ENCODE measurements around the gene CENPX. TPM values are rescaled to one million over a fixed set of nuclear protein-coding genes. Genes with fewer than 3 reads are reported as not detected.
A peak's percentile ranks its signal among the peaks of the same experiment; 100 is the strongest.

Gene CENPX
- total and polyA plus RNA-seq, 2 of the 13 experiments (the other 11 are each of a cell fraction or from before 2014, with no cell fraction given): 92.7 to 170 TPM

DNA sequence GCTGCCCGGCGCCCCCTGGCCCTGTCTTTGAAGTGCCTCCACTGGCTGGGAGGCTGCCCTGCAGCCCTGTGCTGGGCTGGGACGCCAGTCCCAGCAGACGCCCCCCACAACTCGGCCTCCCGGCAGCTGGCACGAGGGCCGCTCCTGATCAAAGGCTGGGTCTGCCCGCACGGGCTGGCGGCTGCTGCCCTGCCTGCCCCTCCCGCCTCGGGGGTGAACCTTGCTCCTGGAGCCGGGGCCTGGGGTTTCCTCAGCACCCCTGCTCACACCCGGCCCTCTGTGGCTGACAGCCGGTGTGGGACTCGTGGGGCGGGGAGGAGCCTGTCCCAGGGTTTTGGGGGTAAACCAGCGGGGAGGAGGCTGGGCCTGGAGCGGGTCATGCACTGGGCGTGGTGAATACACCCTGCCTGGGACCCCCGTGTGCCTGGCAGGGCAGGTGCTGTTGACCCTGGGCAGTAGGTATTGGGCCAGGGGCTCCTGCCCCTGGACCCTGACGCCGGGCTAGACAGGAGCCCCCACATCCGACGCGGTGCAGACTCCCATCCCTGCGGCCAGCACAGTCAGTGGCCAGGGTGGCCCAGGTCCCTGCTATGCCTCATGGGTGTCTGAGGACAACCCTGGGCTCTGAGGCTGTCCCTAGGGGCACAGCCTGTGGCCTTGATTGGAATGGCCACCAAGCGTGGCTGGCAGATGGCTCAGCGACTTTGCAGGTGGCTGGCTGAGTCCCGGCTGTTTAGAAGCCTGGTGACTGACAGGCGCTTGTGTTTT is 21.7 kb downstream of the CENPX start (continued):
- TF ChIP-seq ZNF513 (CRISPR knock-in tag; conservative IDR thresholded peaks at IDR 0.05) (peak; percentile 32; the same call in 1 of the 2 replicates), TGIF2 (CRISPR knock-in tag; IDR thresholded peaks at IDR 0.05) (peak; percentile 96), ZNF329 (CRISPR knock-in tag; IDR thresholded peaks at IDR 0.05; ENCODE audit: low read depth) (peak; percentile 8; the same call in 1 of the 2 replicates), RAD51 (IDR thresholded peaks at IDR 0.05; ENCODE audit: borderline replicate concordance) (no peak), ZC3H13 (CRISPR knock-in tag; IDR thresholded peaks at IDR 0.05) (peak; percentile 81), RFXANK (CRISPR knock-in tag; IDR thresholded peaks at IDR 0.05) (no peak), YEATS2 (CRISPR knock-in tag; IDR thresholded peaks at IDR 0.05; ENCODE audit: borderline replicate concordance) (peak; percentile 77; the same call in 1 of the 2 replicates), REXO4 (CRISPR knock-in tag; IDR thresholded peaks at IDR 0.05; ENCODE audit: borderline replicate concordance) (no peak), YY1 (IDR thresholded peaks at IDR 0.05; ENCODE audit: insufficient read depth, insufficient replicate concordance, low read depth, low read length) (peak; percentile 83), KDM5B (CRISPR knock-in tag; IDR thresholded peaks at IDR 0.05; ENCODE audit: borderline replicate concordance) (peak; percentile 85), NFRKB (IDR thresholded peaks at IDR 0.05) (no peak), ETV6 (CRISPR knock-in tag; conservative IDR thresholded peaks at IDR 0.05) (peak; percentile 79), IRF2 (CRISPR knock-in tag; IDR thresholded peaks at IDR 0.05) (peak; percentile 90), CREB1 (IDR thresholded peaks at IDR 0.05) (no peak), CREB1 (CRISPR knock-in tag; IDR thresholded peaks at IDR 0.05) (no peak), ZNF121 (CRISPR knock-in tag; IDR thresholded peaks at IDR 0.05) (peak; percentile 80; the same call in 1 of the 2 replicates), HOMEZ (CRISPR knock-in tag; IDR thresholded peaks at IDR 0.05; ENCODE audit: low read depth) (peak; percentile 58; the same call in 1 of the 2 replicates), SUZ12 (IDR thresholded peaks at IDR 0.05; ENCODE audit: low read depth, low read length) (no peak), MYNN (CRISPR knock-in tag; IDR thresholded peaks at IDR 0.05; ENCODE audit: low read depth) (no peak), ZNF296 (CRISPR knock-in tag; conservative IDR thresholded peaks at IDR 0.05) (peak; percentile 94), HOXA9 (CRISPR knock-in tag; IDR thresholded peaks at IDR 0.05; ENCODE audit: borderline replicate concordance) (peak; percentile 79), HNRNPL (IDR thresholded peaks at IDR 0.05; ENCODE audit: low read depth, low read length) (peak; percentile 100)
- TF ChIP-seq, protein P1, sequence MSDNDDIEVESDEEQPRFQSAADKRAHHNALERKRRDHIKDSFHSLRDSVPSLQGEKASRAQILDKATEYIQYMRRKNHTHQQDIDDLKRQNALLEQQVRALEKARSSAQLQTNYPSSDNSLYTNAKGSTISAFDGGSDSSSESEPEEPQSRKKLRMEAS (IDR thresholded peaks at IDR 0.05): no peak
- TF ChIP-seq, protein P2, sequence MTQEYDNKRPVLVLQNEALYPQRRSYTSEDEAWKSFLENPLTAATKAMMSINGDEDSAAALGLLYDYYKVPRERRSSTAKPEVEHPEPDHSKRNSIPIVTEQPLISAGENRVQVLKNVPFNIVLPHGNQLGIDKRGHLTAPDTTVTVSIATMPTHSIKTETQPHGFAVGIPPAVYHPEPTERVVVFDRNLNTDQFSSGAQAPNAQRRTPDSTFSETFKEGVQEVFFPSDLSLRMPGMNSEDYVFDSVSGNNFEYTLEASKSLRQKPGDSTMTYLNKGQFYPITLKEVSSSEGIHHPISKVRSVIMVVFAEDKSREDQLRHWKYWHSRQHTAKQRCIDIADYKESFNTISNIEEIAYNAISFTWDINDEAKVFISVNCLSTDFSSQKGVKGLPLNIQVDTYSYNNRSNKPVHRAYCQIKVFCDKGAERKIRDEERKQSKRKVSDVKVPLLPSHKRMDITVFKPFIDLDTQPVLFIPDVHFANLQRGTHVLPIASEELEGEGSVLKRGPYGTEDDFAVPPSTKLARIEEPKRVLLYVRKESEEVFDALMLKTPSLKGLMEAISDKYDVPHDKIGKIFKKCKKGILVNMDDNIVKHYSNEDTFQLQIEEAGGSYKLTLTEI (CRISPR knock-in tag; conservative IDR thresholded peaks at IDR 0.05): no peak
- TF ChIP-seq, protein P3, sequence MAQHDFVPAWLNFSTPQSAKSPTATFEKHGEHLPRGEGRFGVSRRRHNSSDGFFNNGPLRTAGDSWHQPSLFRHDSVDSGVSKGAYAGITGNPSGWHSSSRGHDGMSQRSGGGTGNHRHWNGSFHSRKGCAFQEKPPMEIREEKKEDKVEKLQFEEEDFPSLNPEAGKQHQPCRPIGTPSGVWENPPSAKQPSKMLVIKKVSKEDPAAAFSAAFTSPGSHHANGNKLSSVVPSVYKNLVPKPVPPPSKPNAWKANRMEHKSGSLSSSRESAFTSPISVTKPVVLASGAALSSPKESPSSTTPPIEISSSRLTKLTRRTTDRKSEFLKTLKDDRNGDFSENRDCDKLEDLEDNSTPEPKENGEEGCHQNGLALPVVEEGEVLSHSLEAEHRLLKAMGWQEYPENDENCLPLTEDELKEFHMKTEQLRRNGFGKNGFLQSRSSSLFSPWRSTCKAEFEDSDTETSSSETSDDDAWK (CRISPR knock-in tag; IDR thresholded peaks at IDR 0.05): no peak

Measured in HepG2 (cell line).